CMK (cell line): Measurements from ENCODE around the gene FOXP4.
A peak's percentile ranks its signal among the peaks of the same experiment; 100 is the strongest.

ENCODE experiments used
- DNase-seq: peaks from one replicate; pipeline ENCODE4 v3.0.0-alpha.2; 2010; ENCODE audit warnings: low read depth

FOXP4 gene

DNA sequence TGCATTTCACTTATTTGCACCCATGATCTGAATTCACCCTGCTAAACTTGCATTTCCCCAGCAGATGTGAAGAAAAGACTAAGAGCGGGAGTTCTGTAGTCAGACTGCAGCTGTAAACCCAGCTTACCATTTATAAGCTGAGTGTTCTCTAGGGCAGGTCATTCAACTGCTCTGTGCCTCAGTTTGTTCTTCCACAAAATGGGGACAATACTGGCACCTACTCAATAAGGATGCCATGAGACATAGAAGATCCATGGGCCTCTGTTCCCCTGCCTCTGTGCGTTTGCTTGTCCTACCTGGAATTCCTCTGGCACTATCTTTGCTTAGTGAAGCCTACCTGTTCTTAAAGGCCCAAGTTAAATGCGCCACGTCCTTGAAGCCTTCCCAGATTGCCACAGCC is 79.8 kb downstream of the FOXP4 start:
- no peak for DNase-seq

DNA sequence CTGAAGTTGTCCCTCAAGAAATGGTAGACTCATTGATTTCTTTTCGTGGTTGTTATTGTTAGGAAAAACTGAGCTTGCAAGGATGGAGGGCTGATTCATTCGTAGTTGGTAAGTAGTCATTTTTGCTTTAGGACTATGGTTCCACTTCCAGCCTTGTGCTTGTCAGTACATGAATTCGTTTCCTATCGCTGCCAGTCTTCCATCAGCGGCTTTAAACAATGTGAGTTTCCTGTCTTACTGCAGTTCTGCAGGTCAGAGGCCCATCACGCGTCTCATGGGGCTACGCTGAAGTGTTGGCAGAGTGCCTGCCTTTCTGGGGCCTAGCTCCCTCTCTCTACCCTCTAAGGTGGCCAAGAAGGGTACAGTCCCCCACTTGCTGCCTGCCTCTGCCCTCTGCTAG is 80.7 kb downstream of the FOXP4 start:
- DNase-seq = no peak

DNA sequence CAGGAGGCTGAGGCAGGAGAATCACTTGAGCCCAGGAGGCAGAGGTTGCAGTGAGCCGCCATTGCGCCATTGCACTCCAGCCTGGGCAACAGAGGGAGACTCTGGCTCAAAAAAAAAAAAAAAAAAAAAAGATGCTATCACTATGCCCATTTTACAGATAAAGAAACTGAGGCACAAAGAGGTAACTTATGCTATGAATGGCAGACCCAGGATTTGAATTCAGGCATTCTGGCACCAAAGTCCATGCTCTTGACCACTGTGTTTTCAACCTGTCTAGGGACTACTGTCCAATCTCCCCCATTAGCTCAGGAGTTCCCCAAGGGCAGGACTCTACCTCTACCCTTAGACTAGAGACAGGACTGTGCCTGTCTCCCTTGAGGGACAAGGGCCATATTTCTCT is 82.9 kb downstream of the FOXP4 start:
- DNase-seq = no peak

DNA sequence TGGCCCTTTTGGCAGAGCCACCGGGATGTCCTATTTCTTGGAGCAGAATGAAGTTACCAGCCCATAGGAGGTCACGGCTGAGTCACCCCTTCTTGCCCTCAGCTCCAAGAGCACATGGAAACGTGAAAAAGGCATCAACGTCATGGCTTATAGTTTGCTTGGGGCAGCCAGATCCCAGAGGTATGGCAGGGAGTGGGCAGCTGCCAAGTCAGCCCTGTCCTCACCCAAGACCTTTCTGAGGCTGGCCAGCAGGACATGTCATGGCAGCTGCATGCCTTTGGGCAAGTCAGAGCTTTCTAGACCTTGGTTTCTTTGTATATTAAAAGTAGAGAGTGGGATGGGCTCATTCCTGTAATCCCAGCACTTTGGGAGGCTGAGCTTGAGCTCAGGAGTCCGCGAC is 83.9 kb downstream of the FOXP4 start:
- DNase-seq = no peak

DNA sequence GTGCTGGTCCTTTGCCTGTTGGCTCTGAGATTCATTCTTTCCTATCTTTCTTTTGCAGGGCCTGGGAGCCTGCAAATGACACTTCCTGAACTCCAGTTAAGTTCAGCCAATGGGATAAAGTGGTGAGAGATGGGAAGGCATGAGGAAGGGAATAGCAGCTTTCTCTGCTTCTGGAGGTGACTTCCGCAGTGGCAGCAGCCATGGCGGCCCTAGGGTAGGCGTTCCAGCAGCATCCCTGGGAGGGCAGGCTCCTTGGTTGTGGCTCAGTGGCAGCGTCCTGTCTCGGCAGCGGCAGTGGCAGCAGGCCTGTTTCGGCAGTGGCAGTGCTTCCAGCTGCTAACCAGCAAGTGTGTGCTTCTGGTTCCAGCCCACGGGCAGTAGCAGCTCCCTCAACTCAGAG is 84.8 kb downstream of the FOXP4 start:
- no peak for DNase-seq

DNA sequence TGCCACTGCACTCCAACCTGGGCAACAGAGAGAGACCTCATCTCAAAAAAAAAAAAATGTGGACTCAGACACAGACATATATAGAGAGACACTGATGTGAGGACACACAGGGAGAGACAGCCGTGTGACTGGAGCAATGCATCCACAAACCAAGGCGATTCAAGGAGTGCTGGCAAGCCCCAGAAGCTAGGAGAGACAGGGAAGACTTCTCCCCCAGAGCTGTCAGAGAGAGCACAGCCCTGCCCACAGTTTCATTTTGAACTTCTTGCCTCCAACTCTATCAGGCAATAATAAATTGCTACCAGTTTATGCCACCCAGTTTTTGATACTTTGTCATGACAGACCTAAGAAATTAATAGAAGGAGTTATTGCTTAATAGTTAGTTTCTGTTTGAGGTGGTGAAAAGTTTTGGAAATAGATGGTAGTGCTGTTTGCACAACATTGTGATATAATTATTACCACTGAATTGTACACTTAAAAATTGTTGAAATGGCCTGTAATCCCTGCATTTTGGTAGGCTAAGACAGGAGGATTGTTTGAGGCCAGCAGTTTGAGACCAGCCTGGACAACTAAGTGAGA is 87.0 kb downstream of the FOXP4 start:
- no peak for DNase-seq

DNA sequence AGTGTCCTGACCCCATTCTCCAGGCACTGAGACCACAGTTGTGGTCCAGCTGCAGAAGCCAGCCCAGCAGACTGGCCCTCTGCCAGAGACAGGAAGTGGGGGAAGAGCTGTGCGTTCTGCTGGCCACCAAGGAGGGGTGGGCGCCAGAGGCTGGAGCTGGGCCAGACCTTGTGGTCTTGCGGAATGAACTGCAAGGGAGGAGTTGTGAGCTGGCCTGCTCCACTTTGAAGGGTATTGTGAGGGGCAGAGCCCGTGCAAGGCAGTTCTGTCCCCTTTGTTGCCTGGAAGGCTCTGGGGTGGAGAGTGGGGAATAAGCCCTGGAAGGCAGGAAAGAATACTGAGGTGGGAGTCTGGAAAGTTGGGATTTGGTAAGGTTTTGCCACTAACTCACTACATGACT is 88.5 kb downstream of the FOXP4 start:
- DNase-seq = peak; percentile 68

DNA sequence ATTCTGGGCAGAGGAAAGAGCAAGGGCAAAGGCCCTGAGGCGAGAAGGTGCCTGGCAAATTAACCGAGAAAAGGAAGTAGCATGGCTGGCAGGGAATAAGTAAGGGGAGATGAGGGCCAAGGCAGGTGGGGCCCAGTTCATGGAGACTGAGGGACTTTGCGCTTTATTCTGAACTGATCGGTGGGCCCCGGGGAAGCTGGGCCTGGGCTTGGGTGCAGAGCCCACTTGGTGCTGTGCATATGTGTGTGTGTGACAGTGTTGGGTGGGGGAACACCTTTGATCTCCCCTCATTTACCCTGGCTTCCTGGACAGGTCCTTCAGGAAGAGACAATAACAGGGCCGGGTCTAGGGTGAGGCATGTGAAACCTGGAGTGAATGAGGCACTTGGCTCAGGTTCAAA is 89.2 kb downstream of the FOXP4 start:
- no peak for DNase-seq

DNA sequence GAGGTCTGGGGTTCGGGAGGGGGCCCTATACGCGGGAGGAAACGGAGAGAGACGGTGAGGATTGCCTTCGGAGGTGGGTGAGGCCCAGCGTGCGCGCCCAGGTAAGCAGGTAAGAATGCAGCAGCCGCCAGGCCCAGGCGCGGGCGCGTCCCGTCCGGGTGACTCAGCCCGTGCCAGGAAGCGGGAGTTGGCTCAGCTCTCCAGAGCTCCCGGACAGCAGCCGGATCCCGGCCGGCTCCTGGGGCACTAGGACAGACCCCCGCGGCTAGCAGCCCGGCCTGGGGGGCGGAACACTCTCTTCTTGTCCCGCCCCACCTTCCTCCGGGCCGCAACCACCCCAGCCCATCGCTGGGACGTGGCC is 90.6 kb downstream of the FOXP4 start:
- no peak for DNase-seq

DNA sequence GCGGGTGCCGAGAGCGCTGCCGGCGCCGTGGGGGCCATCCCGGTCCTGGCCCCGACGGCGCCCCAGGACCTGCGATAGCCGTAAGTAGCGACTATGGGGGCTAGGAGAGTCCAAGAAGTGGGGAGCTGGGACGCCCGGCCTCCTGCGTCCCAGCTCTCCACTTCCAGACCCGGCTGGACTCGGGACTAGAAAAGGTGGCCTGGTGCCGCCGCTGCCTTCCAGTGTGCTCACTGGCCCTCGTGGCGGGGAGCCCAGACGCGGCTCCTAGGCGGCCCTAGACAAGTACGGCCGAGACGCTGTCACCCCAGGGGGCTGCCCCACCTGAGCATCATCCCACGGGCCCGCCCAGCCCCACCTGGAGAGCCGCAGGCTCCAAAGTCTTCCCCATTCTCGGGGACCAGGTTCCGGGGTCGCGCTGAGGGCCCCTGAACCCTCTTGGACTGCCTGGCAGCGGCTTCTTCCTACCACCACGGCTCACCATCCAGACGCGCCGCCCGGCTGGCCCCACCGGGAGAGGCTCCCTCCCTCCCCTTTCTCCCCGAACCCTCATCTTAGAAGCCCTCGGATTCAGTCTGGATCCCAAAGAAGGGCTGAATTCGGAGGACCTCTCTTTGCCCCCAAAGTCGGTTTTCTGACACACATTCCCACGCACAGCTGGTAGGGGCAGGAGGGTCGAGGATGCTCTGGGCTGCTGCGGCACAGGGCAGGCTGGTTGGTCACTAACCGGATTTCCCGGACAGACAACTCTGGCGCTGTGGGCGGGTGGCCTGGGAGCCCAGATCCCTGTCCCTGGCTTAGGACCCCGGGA is 91.2 kb downstream of the FOXP4 start:
- DNase-seq = no peak

DNA sequence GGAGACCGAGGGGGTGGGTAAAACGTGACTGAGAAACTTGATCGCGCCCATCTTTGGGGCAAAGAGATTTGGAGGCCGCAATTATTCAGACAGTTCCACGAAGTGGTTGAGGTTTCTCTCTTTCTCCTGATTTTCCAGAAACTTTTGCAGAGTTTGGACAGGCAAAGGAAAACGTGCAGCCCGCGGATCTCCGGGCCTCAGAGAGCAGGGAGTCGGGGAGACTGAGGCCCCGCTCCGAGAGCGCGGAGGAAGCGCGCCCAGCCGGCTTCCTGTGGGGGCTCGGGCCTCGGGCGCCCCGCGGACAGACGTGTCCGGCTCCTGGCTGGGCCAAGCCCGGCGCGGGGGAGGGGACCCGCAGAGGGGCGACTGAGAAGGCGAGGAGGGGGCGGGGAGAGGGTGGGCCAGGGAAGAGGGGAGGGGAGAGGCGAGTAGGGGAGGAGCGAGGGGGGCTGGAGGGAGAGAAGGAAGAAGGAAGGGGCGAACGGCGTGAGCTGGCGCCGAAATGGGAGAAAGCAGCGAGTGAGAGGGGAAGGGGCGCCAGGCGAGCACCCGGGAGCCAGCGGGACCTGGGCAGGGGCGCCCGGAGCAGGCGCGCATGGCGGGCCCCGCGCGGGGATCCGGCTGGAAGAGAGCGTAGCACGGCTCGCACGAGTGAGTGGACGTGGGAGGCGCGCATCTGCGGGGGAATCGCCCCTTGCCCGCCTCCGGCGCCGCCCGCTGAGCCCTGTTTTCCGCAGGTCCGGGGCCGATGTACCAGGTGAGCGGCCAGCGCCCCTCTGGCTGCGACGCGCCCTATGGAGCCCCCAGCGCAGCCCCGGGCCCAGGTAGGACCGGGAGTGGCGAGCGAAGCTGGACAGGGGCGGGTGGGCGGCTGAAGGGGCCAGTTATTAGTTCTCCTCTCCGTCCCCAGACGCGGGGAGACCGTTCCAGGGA is 92.1 kb downstream of the FOXP4 start, which contains the start of gene MDFI:
TSS of gene MDFI (plus strand) at position 467 of the 933 bp plus-strand sequence. CDS start at position 749, 282 bp downstream.
- peak; percentile 74 for DNase-seq

DNA sequence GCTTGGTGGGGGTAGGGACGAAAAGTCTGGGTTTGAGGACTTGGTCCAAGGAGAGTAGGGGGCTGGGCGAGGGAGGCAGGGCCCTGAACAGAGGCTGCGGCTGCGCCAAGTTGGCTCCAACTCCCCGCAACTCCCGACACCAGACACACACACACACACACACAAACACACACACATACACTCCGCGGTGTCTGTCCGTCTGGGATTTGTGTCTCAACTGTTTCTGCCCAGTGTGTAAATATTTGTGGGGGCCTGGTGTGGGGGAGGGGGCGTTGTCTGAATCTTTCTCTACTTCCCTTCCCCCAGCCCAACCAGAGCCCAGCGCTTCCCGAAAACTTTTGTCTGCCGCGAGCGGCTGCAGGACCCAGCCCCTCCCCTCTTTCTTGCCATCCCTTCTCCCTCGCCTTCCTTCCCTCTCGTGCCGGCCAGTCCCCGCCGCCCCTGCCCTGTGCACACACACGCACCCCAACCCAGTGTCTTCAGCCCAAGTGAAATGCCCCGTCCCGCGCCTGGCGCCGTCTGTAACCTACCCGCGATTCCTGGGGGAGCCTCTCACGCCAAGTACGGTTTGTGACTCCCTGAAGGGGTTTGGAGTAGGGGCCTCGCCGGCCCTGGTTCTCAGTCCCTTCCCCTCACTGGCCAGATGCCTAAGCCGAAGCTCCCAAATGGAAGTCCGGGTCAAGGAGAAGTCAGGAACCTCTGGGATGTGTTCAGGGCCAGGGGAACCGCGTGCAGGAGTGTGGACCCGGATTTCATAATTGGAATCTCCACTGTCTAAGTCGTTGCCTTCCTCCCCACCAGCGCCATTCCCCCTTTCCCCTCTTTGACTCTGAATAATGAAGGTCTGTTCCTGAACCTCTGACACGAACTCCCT is 93.0 kb downstream of the FOXP4 start:
- no peak for DNase-seq

DNA sequence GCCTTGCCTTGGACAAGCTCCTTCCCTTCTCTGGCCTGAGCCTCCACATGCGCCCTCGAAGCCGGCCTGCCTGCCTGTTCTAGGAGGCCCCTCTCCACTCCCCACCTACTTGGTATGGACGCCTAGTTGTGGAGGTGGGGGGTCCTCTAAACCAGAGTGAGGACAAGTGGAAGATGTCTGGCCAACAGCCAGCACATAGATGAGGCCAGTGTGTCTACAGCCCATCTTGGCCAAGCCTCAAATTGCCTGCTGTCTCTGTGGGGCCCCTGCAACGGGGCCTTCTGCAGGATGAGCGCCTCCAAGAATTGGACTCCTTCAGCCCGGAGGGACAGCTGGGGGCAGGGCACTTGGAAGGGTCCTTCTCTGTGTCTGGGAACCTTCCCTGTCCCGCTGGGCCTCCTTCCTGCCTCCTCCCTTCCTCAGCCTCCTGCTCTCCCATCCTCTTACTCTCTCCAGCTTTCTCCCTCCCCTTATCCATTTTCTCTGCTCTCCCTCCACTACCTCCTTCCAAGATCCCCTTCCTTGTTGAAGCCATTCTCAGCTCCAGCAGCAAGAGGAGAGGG is 93.7 kb downstream of the FOXP4 start:
- no peak for DNase-seq

DNA sequence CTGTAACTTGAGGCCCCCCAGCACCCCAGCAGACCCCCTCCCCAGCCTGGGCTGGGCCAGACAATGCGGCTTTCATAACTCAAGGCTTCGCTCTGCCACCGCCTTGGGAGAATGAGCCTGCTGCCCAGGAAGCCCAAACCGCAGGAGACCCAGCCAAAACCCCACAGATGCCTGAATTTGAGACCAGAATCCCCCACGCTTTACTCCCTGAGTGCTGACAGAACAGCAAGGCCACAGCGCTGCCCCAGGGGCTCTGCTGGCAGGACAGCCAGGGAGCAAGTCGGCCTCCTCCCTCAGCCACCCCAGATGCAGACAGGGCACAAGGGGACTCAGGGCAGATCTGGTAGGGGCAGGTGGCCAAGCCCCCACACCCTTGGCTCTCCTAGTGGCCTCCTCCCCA is 94.2 kb downstream of the FOXP4 start:
- no peak for DNase-seq

DNA sequence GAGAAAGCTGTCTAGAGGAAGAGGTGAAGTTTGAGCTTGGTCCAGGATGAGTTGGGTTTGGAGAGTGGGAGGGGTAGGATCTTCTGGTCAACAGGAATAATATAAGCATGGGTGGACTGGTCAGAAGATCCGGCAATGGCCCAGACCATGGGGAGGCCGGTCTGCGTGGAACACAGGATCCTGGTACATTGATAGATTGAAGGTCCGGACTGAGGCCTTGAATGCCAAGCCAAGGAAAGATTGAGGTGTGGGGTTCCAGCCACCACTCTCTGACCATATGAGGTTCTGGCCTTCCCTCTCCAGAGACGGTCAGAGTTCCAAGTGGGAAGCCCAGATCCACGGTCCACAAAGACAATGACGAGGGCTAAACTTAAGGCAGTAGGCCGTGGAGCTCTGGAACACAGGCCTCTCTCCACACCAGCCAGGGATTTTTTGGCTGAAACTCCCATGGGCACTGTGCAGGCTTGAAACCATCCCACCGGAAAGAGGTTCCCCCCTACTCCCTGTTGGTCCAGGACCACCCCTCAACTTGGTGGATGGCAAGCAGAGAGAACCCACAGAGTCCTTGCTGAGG is 95.3 kb downstream of the FOXP4 start:
- no peak for DNase-seq

DNA sequence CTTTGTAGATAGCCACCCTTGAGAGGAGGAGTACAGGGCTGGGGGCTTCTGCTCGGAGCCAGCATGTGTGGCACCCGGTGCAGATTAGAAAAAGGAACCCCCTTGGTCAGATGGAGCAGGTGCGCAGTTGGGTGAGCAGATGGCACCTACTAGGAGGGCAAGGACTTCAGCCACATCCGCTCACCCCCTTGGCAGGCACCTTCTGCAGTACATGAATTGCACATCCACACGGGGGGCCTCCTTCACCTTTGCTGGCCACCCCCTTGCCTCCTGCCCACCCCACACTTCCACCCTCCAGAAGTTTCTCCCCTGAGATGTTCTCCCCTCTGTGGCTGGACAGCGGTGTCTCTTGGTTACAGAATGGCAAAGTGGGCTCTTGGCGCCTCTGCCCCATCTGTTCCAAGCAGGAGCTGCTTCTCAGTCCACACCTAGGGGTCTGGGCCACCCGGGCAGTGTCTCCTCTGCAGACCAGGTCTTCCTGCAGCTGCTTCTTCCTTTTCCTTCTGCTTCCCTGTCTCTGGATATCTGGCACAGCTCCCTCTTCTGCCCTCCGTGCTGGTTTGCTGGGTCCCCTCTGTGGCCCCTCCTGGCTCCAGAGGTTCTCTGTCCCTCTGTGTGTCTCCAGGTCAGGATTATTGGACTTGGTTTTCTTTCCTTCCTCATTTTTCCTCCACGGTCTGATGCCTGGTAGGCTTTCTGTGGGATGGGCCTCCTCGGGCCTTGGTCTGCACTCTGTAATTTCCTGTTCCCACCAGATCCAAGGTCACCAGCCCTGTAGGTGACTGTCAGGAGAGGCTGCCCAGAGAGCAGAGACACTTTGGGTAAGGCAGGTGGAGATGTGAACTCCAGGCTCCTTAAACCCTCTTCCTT is 96.1 kb downstream of the FOXP4 start:
- DNase-seq = no peak

DNA sequence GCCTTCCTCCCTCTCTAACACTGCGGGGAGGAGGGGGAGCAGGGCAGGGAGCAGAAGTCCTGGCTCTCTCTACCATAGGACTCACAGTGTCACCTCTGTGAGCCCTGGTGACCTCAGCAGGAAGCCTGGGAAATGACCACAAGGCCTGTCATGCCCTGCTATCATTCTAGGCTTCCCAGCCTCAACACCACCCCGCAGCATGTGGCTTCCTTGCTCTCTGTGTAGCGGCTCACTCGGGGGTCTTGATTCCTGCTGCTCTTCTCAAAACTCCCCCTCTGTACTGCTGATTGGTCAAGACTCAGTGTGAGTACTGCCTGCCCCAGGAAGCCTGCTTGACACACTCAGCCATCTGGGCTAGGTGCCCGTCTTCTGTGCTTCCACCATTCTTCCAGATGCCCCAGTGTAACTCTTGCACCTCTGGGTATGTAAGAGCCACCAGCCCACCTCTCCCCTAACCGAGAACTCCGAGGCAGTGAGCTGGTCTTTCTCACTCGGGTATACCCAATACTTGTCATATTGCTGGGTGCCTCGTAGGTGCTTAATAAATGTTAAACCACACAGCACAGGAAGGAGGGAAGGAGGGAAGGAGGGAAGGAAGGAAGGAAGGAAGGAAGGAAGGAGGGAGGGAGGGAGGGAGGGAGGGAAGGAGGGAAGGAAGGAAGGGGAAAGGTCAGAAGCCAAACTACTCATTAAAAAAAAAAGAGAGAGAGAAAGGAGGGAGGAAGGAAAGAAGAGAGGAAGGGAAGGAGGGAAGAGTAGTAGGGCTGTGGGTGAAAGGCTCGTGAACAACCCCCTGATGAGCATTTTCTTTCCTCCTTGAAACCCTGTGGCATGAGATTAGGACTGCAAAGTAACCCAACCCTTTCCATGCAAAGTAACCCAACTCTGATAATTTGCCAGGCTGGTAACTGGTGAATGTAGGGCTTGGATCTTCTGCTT is 97.0 kb downstream of the FOXP4 start:
- DNase-seq = no peak

DNA sequence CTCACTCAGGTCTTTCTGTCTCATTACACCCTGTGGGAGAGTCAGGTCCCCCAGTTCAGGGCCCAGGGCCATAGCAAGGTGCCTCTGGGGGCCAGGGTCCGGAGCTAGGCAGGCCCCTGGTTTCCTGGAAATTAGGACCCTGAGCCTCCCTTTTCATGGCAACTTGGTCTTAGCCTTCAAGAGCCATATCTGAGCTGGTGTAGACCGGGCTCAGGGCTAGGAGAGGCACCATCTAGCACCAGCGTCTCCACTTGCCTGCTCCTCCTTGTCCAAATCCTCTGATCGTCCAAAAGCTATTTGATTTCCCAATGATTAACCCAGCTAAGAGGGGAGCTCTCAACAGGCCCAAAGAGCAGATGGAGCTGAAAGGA is 97.7 kb downstream of the FOXP4 start:
- DNase-seq = no peak

DNA sequence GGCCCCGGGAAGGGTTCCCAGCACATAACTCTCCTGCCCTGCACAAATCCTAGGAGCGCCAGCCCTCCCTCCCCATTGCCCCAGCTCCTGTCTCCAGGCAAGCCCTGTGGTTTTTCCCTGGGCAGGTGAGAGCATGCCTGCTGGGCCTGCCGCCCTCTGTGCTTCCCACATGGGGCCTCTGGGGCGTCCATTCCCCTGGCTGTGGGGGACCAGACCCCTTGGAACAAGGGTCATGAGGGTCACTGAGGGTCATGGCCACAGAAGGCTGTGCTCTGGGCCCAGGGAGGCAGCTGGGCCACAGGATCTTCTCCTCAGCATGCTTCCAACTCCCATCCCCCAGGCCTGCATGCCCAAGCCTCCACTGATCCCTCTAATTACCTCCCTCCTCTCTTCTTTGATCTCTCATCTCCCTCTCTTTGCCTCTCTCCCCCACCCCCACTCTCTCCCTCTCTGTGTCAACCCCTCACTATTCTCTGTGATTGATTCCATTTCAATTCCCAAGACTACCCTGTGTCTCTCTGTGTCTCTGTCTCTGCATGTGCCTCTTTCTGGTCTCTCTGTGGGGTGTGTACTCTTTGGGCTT is 98.2 kb downstream of the FOXP4 start:
- DNase-seq = no peak
